CD4-positive, CD25-positive, alpha-beta regulatory T cell (primary cell): ENCODE results near the gene DGAT2L6. TPM values are rescaled to one million over a fixed set of nuclear protein-coding genes. Genes with fewer than 3 reads are reported as not detected.

Experiments used
- ATAC-seq, 2 donors: fragments of 150-1000 bp; cut with Tn5 transposase; one replicate each; pipeline ENCODE4 v1.10.0; 2021; ENCODE audit warnings: low read depth in 2 of 2, moderate number of reproducible peaks in 2 of 2, moderate library complexity in 1 of 2
- DNase-seq, 3 donors: peaks; one replicate each; pipeline versions ENCODE4 v3.0.0 to v3.0.0-alpha.2; 2012 to 2022; ENCODE audit warnings: mixed read lengths in 1 of 3
- H3K27ac ChIP-seq: one replicate; pipeline ENCODE4 v1.7.0; 2013; ENCODE audit warnings: mild to moderate bottlenecking, low read length; ENCODE audit not compliant: insufficient read depth, poor library complexity, severe bottlenecking
- H3K27me3 ChIP-seq: one replicate; pipeline ENCODE4 v1.7.0; 2013; ENCODE audit warnings: low read length; ENCODE audit not compliant: control insufficient read depth, insufficient read depth
- H3K36me3 ChIP-seq: one replicate; pipeline ENCODE4 v1.7.0; 2013; ENCODE audit warnings: mild to moderate bottlenecking, low read length, moderate library complexity; ENCODE audit not compliant: control insufficient read depth, insufficient read depth
- H3K4me1 ChIP-seq: 2 replicates; pipeline ENCODE4 v1.7.0; 2013; ENCODE audit warnings: mild to moderate bottlenecking, low read length; ENCODE audit not compliant: insufficient read depth, control insufficient read depth, poor library complexity, severe bottlenecking
- H3K4me3 ChIP-seq: one replicate; pipeline ENCODE4 v1.7.0; 2013; ENCODE audit warnings: low read depth, mild to moderate bottlenecking, low read length, moderate library complexity
- H3K9me3 ChIP-seq, 2 experiments: 1 replicate in 1 of 2; 2 replicates in 1 of 2; pipeline ENCODE4 v1.7.0; 2013; ENCODE audit warnings: low read length in 2 of 2, mild to moderate bottlenecking in 1 of 2, moderate library complexity in 1 of 2; ENCODE audit not compliant: control insufficient read depth in 2 of 2
- H3K27ac Mint-ChIP-seq, 3 donors: one replicate each; pipeline ENCODE4 v1.8.0; 2020 to 2022; ENCODE audit warnings: mild to moderate bottlenecking in 3 of 3, mixed read lengths in 3 of 3, moderate library complexity in 2 of 3
- H3K27me3 Mint-ChIP-seq: one replicate; pipeline ENCODE4 v1.8.0; 2022; ENCODE audit warnings: mild to moderate bottlenecking, mixed read lengths
- H3K36me3 Mint-ChIP-seq: one replicate; pipeline ENCODE4 v1.8.0; 2020; ENCODE audit warnings: mixed read lengths
- H3K4me1 Mint-ChIP-seq, 4 donors: one replicate each; pipeline ENCODE4 v1.8.0; 2020 to 2022; ENCODE audit warnings: mixed read lengths in 4 of 4, mild to moderate bottlenecking in 1 of 4
- H3K4me3 Mint-ChIP-seq, 4 donors: one replicate each; pipeline ENCODE4 v1.8.0; 2020 to 2022; ENCODE audit warnings: mild to moderate bottlenecking in 4 of 4, mixed read lengths in 4 of 4, moderate library complexity in 3 of 4
- H3K9me3 Mint-ChIP-seq, 7 donors: one replicate each; pipeline ENCODE4 v1.8.0; 2020 to 2022; ENCODE audit warnings: mixed read lengths in 7 of 7, mild to moderate bottlenecking in 3 of 7, moderate library complexity in 2 of 7
- polyA plus RNA-seq, 4 donors: library from polyadenylated mRNA; unstranded; fragments of 300-500 nt; fragmentation: Illumina TruSeq; gene quantifications; one replicate each; pipeline ENCODE4 v1.2.3, GENCODE V29; 2021
- total RNA-seq: library from RNA; stranded (reverse); gene quantifications from one replicate; pipeline ENCODE4 v1.2.3, GENCODE V29; 2022

DGAT2L6 gene
- total and polyA plus RNA-seq, 5 donors from 2014 or later = not detected

DNA sequence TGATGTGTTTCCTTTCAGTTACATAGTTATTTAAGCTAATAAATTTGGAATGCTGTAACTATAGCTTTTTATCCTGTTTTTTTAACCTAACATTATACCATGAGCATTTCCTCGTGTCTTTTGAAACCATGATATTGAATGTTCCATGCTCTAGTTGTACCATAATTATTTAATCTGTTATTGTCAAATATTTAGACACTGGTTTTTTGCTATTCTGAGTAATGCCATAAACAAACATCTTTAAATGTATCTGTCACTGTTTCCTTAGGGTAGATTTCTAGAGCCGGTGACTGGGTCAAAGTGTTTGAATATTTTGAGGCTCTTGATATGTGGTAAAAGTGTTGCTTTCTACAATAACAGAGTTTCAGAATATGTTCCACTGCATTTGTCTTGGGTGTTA, 38.7 kb upstream of the DGAT2L6 start:
- Mint-ChIP-seq H3K27me3 (no peaks in the 10 kb centered on the region), H3K36me3 (peaks cover 13% of the 10 kb centered on the region)
- ATAC-seq = no peak

DNA sequence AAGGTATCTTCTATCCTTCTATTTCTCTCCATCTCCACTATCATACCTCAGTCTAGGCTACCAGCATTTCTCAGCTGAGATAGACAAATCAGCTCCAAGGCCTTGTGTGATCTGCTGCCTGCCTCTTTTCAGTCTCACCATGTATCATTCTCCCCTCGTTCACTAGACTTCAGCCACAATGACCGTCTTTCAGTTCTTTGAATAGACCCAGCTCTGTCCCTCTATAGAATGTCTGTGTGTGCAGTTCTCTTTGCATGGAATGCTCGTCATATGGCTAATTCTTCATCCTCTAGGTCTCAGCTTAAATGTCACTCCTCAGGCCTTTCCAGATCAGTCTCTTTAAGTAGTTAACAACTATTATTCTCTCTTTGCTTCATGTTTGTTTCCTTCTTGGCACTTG, 37.5 kb upstream of the DGAT2L6 start:
- Mint-ChIP-seq H3K27me3 (no peaks in the 10 kb centered on the region), H3K9me3 (no peaks in the 10 kb centered on the region), H3K27ac (no peak overlapping the region), H3K4me3 (no peak overlapping the region), H3K36me3 (peaks cover 13% of the 10 kb centered on the region), H3K4me1 (peaks cover 8 to 27% (median 21%) of the 10 kb centered on the region in 4 donors)
- DNase-seq = no peak
- no peak for ATAC-seq
- Histone ChIP-seq H3K27ac (no peak overlapping the region), H3K4me1 (peaks cover 7% of the 10 kb centered on the region), H3K36me3 (peaks cover 6% of the 10 kb centered on the region), H3K9me3 (no peaks in the 10 kb centered on the region), H3K4me3 (no peak overlapping the region), H3K27me3 (no peaks in the 10 kb centered on the region)

More for the DNA sequence above, 38.7 kb upstream of the DGAT2L6 start:
- DNase-seq = no peak
- Histone ChIP-seq H3K27ac (no peak overlapping the region), H3K27me3 (no peaks in the 10 kb centered on the region), H3K4me3 (no peak overlapping the region), H3K9me3 (no peaks in the 10 kb centered on the region), H3K36me3 (peaks cover 6% of the 10 kb centered on the region), H3K4me1 (peaks cover 14% of the 10 kb centered on the region)
- Mint-ChIP-seq H3K27ac (no peak overlapping the region), H3K4me1 (peaks cover 8 to 37% (median 25%) of the 10 kb centered on the region in 4 donors), H3K4me3 (no peak overlapping the region), H3K9me3 (no peaks in the 10 kb centered on the region)

- ATAC-seq (no peak), DNase-seq (no peak)
- H3K27ac Mint-ChIP-seq = no peak overlapping the region
- Histone ChIP-seq H3K36me3 (peaks cover 1% of the 10 kb centered on the region), H3K27me3 (no peaks in the 10 kb centered on the region), H3K4me3 (no peak overlapping the region), H3K4me1 (no peaks in the 10 kb centered on the region), H3K9me3 (no peaks in the 10 kb centered on the region), H3K27ac (no peak overlapping the region)
- no peaks in the 10 kb centered on the region for H3K27me3 Mint-ChIP-seq
- peaks cover 7% of the 10 kb centered on the region for H3K36me3 Mint-ChIP-seq
- no peaks in the 10 kb centered on the region for H3K9me3 Mint-ChIP-seq
- H3K4me1 Mint-ChIP-seq = peaks cover 8 to 15% (median 15%) of the 10 kb centered on the region in 4 donors
- no peak overlapping the region for H3K4me3 Mint-ChIP-seq
Measured at GRCh38 chrX:70141373-70141772, 35.9 kb upstream of the DGAT2L6 start.

- no peak for ATAC-seq
- no peaks in the 10 kb centered on the region for H3K27me3 Mint-ChIP-seq
- H3K4me1 Mint-ChIP-seq = peaks cover 0 to 4% (median 0%) of the 10 kb centered on the region in 4 donors
- peaks cover 5% of the 10 kb centered on the region for H3K36me3 Mint-ChIP-seq
- Histone ChIP-seq H3K36me3 (peaks cover 10% of the 10 kb centered on the region), H3K9me3 (no peaks in the 10 kb centered on the region), H3K4me1 (no peaks in the 10 kb centered on the region), H3K27me3 (no peaks in the 10 kb centered on the region), H3K4me3 (no peak overlapping the region), H3K27ac (no peak overlapping the region)
- no peak overlapping the region for H3K27ac Mint-ChIP-seq
- no peak for DNase-seq
- no peak overlapping the region for H3K4me3 Mint-ChIP-seq
- H3K9me3 Mint-ChIP-seq = no peaks in the 10 kb centered on the region
Measured at GRCh38 chrX:70166601-70167590, 10.4 kb upstream of the DGAT2L6 start.

- no peak overlapping the region for H3K4me3 Mint-ChIP-seq
- peaks cover 0 to 4% (median 0%) of the 10 kb centered on the region in 4 donors for H3K4me1 Mint-ChIP-seq
- H3K9me3 Mint-ChIP-seq = no peaks in the 10 kb centered on the region
Measured at GRCh38 chrX:70168238-70169188, 8.8 kb upstream of the DGAT2L6 start.

DNA sequence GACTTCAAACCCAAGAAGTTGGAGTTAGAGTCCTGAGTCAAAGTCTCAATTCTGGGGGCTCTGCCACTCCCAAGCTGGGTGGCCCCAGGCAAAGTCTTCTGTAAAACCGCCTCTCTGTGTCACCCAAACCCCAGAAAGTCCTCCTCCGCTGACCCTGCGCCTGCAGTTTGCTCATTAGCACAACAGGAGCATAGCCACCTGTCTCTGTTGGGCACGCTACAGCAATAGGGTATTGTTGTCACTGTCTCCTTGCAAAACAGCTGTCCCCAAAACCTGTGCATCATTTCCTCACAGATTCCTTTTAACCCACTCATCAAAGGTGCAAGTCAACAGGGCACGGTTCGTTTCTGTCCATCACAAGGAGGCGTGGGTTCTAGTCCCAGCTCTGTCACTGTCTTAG, 8.0 kb upstream of the DGAT2L6 start:
- H3K27me3 Mint-ChIP-seq = no peaks in the 10 kb centered on the region
- H3K9me3 Mint-ChIP-seq = no peaks in the 10 kb centered on the region
- no peaks in the 10 kb centered on the region for H3K9me3 ChIP-seq
- peaks cover 5% of the 10 kb centered on the region for H3K36me3 Mint-ChIP-seq
- H3K27me3 ChIP-seq = no peaks in the 10 kb centered on the region
- H3K27ac ChIP-seq = no peak overlapping the region
- H3K4me1 ChIP-seq = no peaks in the 10 kb centered on the region
- H3K4me3 ChIP-seq = no peak overlapping the region
- no peak for DNase-seq
- H3K36me3 ChIP-seq = peaks cover 8% of the 10 kb centered on the region
- peaks cover 0 to under 1% (median 0%) of the 10 kb centered on the region in 4 donors for H3K4me1 Mint-ChIP-seq
- no peak for ATAC-seq
- H3K27ac Mint-ChIP-seq = no peak overlapping the region
- H3K4me3 Mint-ChIP-seq = no peak overlapping the region

More at GRCh38 chrX:70168238-70169188, 8.8 kb upstream of the DGAT2L6 start:
- no peak for DNase-seq
- Histone ChIP-seq H3K36me3 (peaks cover 10% of the 10 kb centered on the region), H3K27ac (no peak overlapping the region), H3K27me3 (no peaks in the 10 kb centered on the region), H3K9me3 (no peaks in the 10 kb centered on the region), H3K4me3 (no peak overlapping the region), H3K4me1 (no peaks in the 10 kb centered on the region)
- no peak for ATAC-seq
- H3K27me3 Mint-ChIP-seq = no peaks in the 10 kb centered on the region
- peaks cover 5% of the 10 kb centered on the region for H3K36me3 Mint-ChIP-seq
- no peak overlapping the region for H3K27ac Mint-ChIP-seq

- H3K27ac ChIP-seq = no peak overlapping the region
- no peak overlapping the region for H3K4me3 ChIP-seq
- Mint-ChIP-seq H3K36me3 (no peaks in the 10 kb centered on the region), H3K4me3 (no peak overlapping the region), H3K27me3 (no peaks in the 10 kb centered on the region), H3K27ac (no peak overlapping the region), H3K9me3 (no peaks in the 10 kb centered on the region), H3K4me1 (no peaks in the 10 kb centered on the region)
- no peaks in the 10 kb centered on the region for H3K27me3 ChIP-seq
- DNase-seq (no peak), ATAC-seq (no peak)
- no peaks in the 10 kb centered on the region for H3K36me3 ChIP-seq
- H3K4me1 ChIP-seq = no peaks in the 10 kb centered on the region
- no peaks in the 10 kb centered on the region for H3K9me3 ChIP-seq
Measured at GRCh38 chrX:70171624-70172023, 5.7 kb upstream of the DGAT2L6 start.
